ENCODE data around the gene ATXN1.

Gene ATXN1

DNA sequence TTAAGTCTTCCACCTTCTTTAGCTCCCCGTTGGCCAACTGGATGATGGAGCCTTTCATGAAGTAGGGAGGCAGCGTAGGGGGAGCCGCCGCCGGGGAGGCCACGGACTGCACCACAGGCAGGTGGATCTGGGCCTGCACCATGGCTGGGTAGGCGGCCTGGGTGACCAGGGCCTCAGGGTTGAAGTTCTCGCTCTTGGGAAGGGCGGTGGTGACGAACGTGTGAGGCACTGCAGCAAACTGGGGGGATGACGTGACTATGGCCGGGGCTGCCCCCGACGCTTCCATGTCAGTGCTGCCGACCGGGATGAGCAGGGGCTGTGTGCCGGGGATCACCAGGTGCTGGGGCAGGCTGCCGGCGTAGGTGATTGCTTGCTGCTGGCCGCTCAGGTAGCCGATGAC is 434.7 kb downstream of the ATXN1 start:
- no peak overlapping the region for H3K4me3 ChIP-seq (replicated peaks; ENCODE audit: low read depth, low read length)
- H3K27me3 ChIP-seq (replicated peaks; ENCODE audit: control insufficient read depth, insufficient read depth, low read length) = no peaks in the 10 kb centered on the region
- no peak for DNase-seq (ENCODE audit: extremely low read depth, insufficient read length)
- peaks cover 6% of the 10 kb centered on the region; the same call in 1 of the 2 replicates for H3K36me3 ChIP-seq (ENCODE audit: control insufficient read depth, insufficient read depth, low read length)
- TF ChIP-seq, protein P1, sequence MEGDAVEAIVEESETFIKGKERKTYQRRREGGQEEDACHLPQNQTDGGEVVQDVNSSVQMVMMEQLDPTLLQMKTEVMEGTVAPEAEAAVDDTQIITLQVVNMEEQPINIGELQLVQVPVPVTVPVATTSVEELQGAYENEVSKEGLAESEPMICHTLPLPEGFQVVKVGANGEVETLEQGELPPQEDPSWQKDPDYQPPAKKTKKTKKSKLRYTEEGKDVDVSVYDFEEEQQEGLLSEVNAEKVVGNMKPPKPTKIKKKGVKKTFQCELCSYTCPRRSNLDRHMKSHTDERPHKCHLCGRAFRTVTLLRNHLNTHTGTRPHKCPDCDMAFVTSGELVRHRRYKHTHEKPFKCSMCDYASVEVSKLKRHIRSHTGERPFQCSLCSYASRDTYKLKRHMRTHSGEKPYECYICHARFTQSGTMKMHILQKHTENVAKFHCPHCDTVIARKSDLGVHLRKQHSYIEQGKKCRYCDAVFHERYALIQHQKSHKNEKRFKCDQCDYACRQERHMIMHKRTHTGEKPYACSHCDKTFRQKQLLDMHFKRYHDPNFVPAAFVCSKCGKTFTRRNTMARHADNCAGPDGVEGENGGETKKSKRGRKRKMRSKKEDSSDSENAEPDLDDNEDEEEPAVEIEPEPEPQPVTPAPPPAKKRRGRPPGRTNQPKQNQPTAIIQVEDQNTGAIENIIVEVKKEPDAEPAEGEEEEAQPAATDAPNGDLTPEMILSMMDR (IDR thresholded peaks at IDR 0.05; ENCODE audit: insufficient read depth, low read length, poor library complexity, severe bottlenecking) = no peak

DNA sequence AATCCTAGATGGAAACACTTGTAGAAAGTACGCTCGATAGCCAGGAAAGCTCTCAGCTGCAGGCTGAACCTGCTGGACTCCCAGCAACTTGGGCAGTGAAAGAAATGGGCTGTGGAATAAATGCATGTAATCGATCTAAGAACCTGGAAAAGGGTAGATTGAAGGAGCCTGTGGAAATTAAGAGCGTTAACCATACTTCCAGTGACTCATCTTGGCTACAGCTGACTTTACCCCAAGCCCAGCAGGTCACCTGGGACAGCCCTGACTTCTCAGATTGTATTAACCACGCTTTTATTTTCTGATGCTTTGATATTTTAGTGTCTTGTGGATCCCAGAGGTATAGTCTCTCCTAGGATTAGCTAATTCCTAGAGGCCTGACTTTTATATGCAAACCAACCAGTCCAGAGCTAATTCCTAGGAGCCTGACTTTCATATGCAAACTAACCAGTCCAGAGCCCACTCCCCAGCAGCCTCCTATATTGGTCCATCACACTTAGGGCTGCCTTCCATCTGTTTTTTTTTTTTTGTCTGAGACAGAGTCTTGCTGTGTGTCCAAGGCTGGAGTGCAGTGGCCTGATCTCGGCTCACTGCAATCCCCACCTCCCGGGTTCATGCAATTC is 436.5 kb downstream of the ATXN1 start:
- TF ChIP-seq, protein P1 (IDR thresholded peaks at IDR 0.05; ENCODE audit: insufficient read depth, low read length, poor library complexity, severe bottlenecking) = no peak
- no peak for DNase-seq (ENCODE audit: extremely low read depth, insufficient read length)
- no peaks in the 10 kb centered on the region for H3K27me3 ChIP-seq (replicated peaks; ENCODE audit: control insufficient read depth, insufficient read depth, low read length)
- no peak overlapping the region for H3K4me3 ChIP-seq (replicated peaks; ENCODE audit: low read depth, low read length)
- peaks cover 6% of the 10 kb centered on the region; the same call in 1 of the 2 replicates for H3K36me3 ChIP-seq (ENCODE audit: control insufficient read depth, insufficient read depth, low read length)

DNA sequence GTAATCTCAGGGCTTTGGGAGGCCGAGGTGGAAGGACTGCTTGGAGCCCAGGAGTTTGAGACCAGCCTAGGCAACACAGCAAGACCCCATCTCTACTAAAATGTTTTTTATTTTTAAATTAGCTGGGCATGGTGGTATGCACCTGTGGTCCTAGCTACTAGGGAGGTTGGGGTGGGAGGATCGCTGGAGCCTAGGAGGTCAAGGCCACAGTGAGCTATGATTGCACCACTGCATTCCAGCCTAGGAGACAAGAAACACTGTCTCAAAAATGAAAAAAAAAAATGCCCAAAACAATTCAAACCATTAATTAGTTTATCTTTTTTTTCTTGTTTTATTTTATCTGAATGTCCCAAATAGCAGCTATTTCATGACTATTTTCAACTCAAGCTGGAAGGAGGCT is 437.1 kb downstream of the ATXN1 start:
- no peak overlapping the region for H3K4me3 ChIP-seq (replicated peaks; ENCODE audit: low read depth, low read length)
- peaks cover 6% of the 10 kb centered on the region; the same call in 1 of the 2 replicates for H3K36me3 ChIP-seq (ENCODE audit: control insufficient read depth, insufficient read depth, low read length)
- TF ChIP-seq, protein P1 (IDR thresholded peaks at IDR 0.05; ENCODE audit: insufficient read depth, low read length, poor library complexity, severe bottlenecking) = no peak
- no peak for DNase-seq (ENCODE audit: extremely low read depth, insufficient read length)
- H3K27me3 ChIP-seq (replicated peaks; ENCODE audit: control insufficient read depth, insufficient read depth, low read length) = no peaks in the 10 kb centered on the region

DNA sequence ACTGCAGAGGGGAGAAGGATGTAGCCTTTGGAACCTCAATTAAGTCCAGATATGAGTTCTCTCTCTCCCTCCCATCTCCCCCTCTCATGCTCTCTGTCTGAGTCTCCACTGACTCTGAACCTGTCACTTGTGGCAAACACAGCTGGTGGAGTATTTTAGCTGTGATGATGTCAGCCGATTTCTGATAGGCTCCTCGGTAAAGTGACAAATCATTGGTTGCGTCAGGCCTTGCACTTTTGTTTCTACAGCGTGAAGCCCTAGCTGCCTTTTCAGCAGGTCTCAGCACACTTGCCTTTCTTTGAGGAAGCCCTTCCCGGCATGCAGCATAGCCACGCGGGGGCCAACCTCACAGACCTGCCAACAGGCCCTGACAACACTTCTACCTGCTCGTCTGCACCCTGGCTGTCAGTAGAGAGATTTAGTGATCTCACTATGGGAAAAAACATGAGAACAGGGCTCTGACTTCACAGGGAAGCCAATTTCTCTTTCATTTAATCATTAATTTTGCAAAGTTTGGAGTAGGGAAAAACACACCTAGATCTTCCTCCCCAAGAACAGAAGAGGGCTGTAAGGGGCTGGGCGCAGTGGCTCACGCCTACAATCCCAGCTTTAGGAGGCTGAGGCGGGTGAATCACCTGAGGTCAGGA is 438.5 kb downstream of the ATXN1 start:
- DNase-seq (ENCODE audit: extremely low read depth, insufficient read length) = peak; percentile 77
- peaks cover 5% of the 10 kb centered on the region; the same call in 1 of the 2 replicates for H3K36me3 ChIP-seq (ENCODE audit: control insufficient read depth, insufficient read depth, low read length)
- no peaks in the 10 kb centered on the region for H3K27me3 ChIP-seq (replicated peaks; ENCODE audit: control insufficient read depth, insufficient read depth, low read length)
- no peak overlapping the region for H3K4me3 ChIP-seq (replicated peaks; ENCODE audit: low read depth, low read length)
- TF ChIP-seq, protein P1 (IDR thresholded peaks at IDR 0.05; ENCODE audit: insufficient read depth, low read length, poor library complexity, severe bottlenecking) = no peak

DNA sequence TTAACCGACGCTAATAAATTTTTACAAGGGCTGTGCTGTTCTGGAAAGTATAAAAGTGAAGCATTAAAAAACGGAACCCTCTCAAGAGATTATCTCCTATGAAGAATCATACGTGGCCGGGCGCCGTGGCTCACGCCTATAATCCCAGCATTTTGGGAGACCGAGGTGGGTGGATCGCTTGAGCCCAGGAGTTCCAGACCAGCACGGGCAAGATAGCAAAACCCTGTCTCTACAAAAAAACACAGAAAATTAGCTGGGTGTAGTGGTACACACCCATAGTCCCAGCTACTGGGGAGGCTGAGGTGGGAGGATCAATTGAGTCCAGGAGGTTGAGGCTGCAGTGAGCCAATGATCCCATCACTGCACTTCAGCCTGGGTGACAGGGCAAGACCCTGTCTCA is 439.4 kb downstream of the ATXN1 start:
- DNase-seq (ENCODE audit: extremely low read depth, insufficient read length) = no peak
- Histone ChIP-seq H3K36me3 (ENCODE audit: control insufficient read depth, insufficient read depth, low read length) (peaks cover under 1% of the 10 kb centered on the region; the same call in 1 of the 2 replicates), H3K27me3 (replicated peaks; ENCODE audit: control insufficient read depth, insufficient read depth, low read length) (no peaks in the 10 kb centered on the region), H3K4me3 (replicated peaks; ENCODE audit: low read depth, low read length) (no peak overlapping the region)
- TF ChIP-seq, protein P1 (IDR thresholded peaks at IDR 0.05; ENCODE audit: insufficient read depth, low read length, poor library complexity, severe bottlenecking) = no peak
